A673 (cell line): Measurements from ENCODE around the gene JAGN1.

Experiments
- CTCF ChIP-seq: fragments of 300-800, 200-600 bp; sonication (generic); conservative IDR thresholded peaks from 2 replicates; pipeline ENCODE4 v1.5.1; 2017; ENCODE audit warnings: low read depth, mild to moderate bottlenecking, antibody characterized with exemption, low read length, moderate library complexity, mixed read lengths
- EZH2 ChIP-seq: fragments of 200-600 bp; sonication (generic); IDR thresholded peaks from 2 replicates; pipeline ENCODE4 v1.6.1; 2017; ENCODE audit warnings: borderline replicate concordance, low read depth, mild to moderate bottlenecking, mixed read lengths, antibody characterized with exemption, low read length; ENCODE audit not compliant: poor library complexity, severe bottlenecking

GRCh38 chr3:9863058-9863772, 27.2 kb upstream of the JAGN1 start:
- no peak for TF ChIP-seq CTCF
- TF ChIP-seq EZH2: no peak
